CD4-positive, alpha-beta T cell (primary cell): ENCODE measurements around the gene DTNBP1. TPM values are rescaled to one million over a fixed set of nuclear protein-coding genes. Genes with fewer than 3 reads are reported as not detected.

Experiments
- ATAC-seq: fragments of 200-7000 bp; cut with Tn5 transposase; one replicate; pipeline ENCODE4 v1.10.0; 2022; ENCODE audit warnings: mild to moderate bottlenecking; ENCODE audit not compliant: poor library complexity
- CTCF ChIA-PET: fragments of 350-600 bp; sonication (Branson Sonifier 250); formaldehyde crosslinking; loops from one replicate; lab custom pipeline; 2021; ENCODE audit warnings: antibody characterized with exemption, inconsistent platforms; lab: Charles Lee
- POLR2A ChIA-PET: fragments of 350-600 bp; sonication (Branson Sonifier 250); formaldehyde crosslinking; loops from one replicate; lab custom pipeline; 2021; ENCODE audit warnings: antibody characterized with exemption, inconsistent platforms; lab: Charles Lee
- DNase-seq, 14 experiments: peaks; one replicate each; pipeline ENCODE4 v3.0.0-alpha.2; 2013 to 2020; ENCODE audit warnings: mixed read lengths in 2 of 14
- H3K27ac ChIP-seq, 2 donors: one replicate each; pipeline versions ENCODE4 v1.5.1 to v1.7.0; 2013; ENCODE audit warnings: low read length in 2 of 2, low read depth in 1 of 2, mild to moderate bottlenecking in 1 of 2
- H3K27me3 ChIP-seq, 2 experiments: 1 replicate in 1 of 2; 2 replicates in 1 of 2; pipeline versions ENCODE4 v1.6.1 to v1.7.0; 2013; ENCODE audit warnings: low read length in 2 of 2, control low read depth in 1 of 2, mild to moderate bottlenecking in 1 of 2, moderate library complexity in 1 of 2; ENCODE audit not compliant: insufficient read depth in 2 of 2, control insufficient read depth in 1 of 2
- H3K36me3 ChIP-seq: one replicate; pipeline ENCODE4 v1.6.1; 2013; ENCODE audit warnings: low read length, control low read depth; ENCODE audit not compliant: insufficient read depth
- H3K4me1 ChIP-seq: one replicate; pipeline ENCODE4 v1.6.1; 2013; ENCODE audit warnings: low read length, control low read depth; ENCODE audit not compliant: insufficient read depth
- H3K4me3 ChIP-seq: one replicate; pipeline ENCODE4 v1.5.1; 2013; ENCODE audit warnings: mild to moderate bottlenecking, low read length, moderate library complexity
- H3K9me3 ChIP-seq, 2 experiments: 1 replicate in 1 of 2; 2 replicates in 1 of 2; pipeline versions ENCODE4 v1.6.1 to v1.7.0; 2013; ENCODE audit warnings: low read length in 2 of 2, mild to moderate bottlenecking in 2 of 2, control low read depth in 1 of 2, moderate library complexity in 1 of 2; ENCODE audit not compliant: control insufficient read depth in 1 of 2, insufficient read depth in 1 of 2
- H3K27ac Mint-ChIP-seq: one replicate; pipeline ENCODE4 v1.8.0; 2020; ENCODE audit warnings: mixed read lengths
- H3K27me3 Mint-ChIP-seq: one replicate; pipeline ENCODE4 v1.8.0; 2021; ENCODE audit warnings: mixed read lengths
- H3K36me3 Mint-ChIP-seq: one replicate; pipeline ENCODE4 v1.8.0; 2021; ENCODE audit warnings: low read depth, mixed read lengths
- H3K4me1 Mint-ChIP-seq: one replicate; pipeline ENCODE4 v1.8.0; 2021; ENCODE audit warnings: low read depth, mixed read lengths
- H3K4me3 Mint-ChIP-seq: one replicate; pipeline ENCODE4 v1.8.0; 2020; ENCODE audit warnings: mild to moderate bottlenecking, mixed read lengths
- H3K9me3 Mint-ChIP-seq: one replicate; pipeline ENCODE4 v1.8.0; 2020; ENCODE audit warnings: mixed read lengths
- CTCF ChIP-seq: fragments of 200-600 bp; IDR thresholded peaks from one replicate; pipeline ENCODE4 v1.8.0; 2022; ENCODE audit warnings: antibody characterized with exemption, mild to moderate bottlenecking
- intact Hi-C, 2 experiments: fragments of 100-400 bp; cut with DNase I in 1 of 2; cut with micrococcal nuclease in 1 of 2; formaldehyde crosslinking; loops; one replicate each; pipeline versions ENCODE4 v1.15.1 to v1.9.0; 2023 to 2025; cut with DNase I, micrococcal nuclease
- total RNA-seq, 174 experiments: library from RNA in 2 of 174; stranded (reverse) in 2 of 174; gene quantifications; one replicate each; pipeline ENCODE4 v1.2.3 and lab custom pipeline; 2021 to 2026

The DTNBP1 gene
- total RNA-seq, 2 experiments from 2014 or later = 14.5 to 14.7 TPM

GRCh38 chr6:15555101-15556038 lies 107.5 kb downstream of the DTNBP1 start:
- no peak overlapping the region for H3K4me3 Mint-ChIP-seq
- no peaks in the 10 kb centered on the region for H3K4me1 ChIP-seq
- ATAC-seq (no peak), DNase-seq (no peak)
- H3K27ac Mint-ChIP-seq = no peak overlapping the region
- intact Hi-C loops = no loop called here
- H3K27me3 ChIP-seq = no peaks in the 10 kb centered on the region
- H3K27ac ChIP-seq = no peak overlapping the region
- no peaks in the 10 kb centered on the region for H3K9me3 ChIP-seq
- no peaks in the 10 kb centered on the region for H3K9me3 Mint-ChIP-seq
- no peaks in the 10 kb centered on the region for H3K36me3 ChIP-seq
- CTCF ChIA-PET = no interaction called here
- H3K4me3 ChIP-seq = no peak overlapping the region
- no peaks in the 10 kb centered on the region for H3K27me3 Mint-ChIP-seq
- H3K4me1 Mint-ChIP-seq = peaks cover 56% of the 10 kb centered on the region
- POLR2A ChIA-PET = no interaction called here
- TF ChIP-seq CTCF = no peak
- H3K36me3 Mint-ChIP-seq = no peaks in the 10 kb centered on the region

GRCh38 chr6:15554728-15555100 lies 108.1 kb downstream of the DTNBP1 start:
- no peaks in the 10 kb centered on the region for H3K36me3 Mint-ChIP-seq
- no peak overlapping the region for H3K27ac ChIP-seq
- CTCF ChIA-PET = no interaction called here

GRCh38 chr6:15553736-15554294 lies 109.0 kb downstream of the DTNBP1 start:
- ATAC-seq (no peak), DNase-seq (no peak)
- H3K36me3 Mint-ChIP-seq = no peaks in the 10 kb centered on the region
- ChIA-PET POLR2A (interaction anchor here (0.7 kb wide), 1 partner anchor 765 kb away, joined by 3 read pairs; no protein-coding TSS in a partner anchor), CTCF (no interaction called here)
- no peaks in the 10 kb centered on the region for H3K9me3 Mint-ChIP-seq
- no peaks in the 10 kb centered on the region for H3K36me3 ChIP-seq
- H3K4me3 ChIP-seq = no peak overlapping the region
- H3K27ac ChIP-seq = no peak overlapping the region
- TF ChIP-seq CTCF = no peak
- H3K9me3 ChIP-seq = no peaks in the 10 kb centered on the region
- H3K27me3 ChIP-seq = no peaks in the 10 kb centered on the region
- intact Hi-C loops = no loop called here
- H3K27ac Mint-ChIP-seq = peak overlapping the region; percentile 31
- no peak overlapping the region for H3K4me3 Mint-ChIP-seq
- H3K4me1 ChIP-seq = no peaks in the 10 kb centered on the region
- H3K4me1 Mint-ChIP-seq = peaks cover 52% of the 10 kb centered on the region
- no peaks in the 10 kb centered on the region for H3K27me3 Mint-ChIP-seq

More at GRCh38 chr6:15554728-15555100, 108.1 kb downstream of the DTNBP1 start:
- Mint-ChIP-seq H3K4me1 (peaks cover 56% of the 10 kb centered on the region), H3K4me3 (no peak overlapping the region), H3K27me3 (no peaks in the 10 kb centered on the region), H3K27ac (no peak overlapping the region), H3K9me3 (no peaks in the 10 kb centered on the region)
- Histone ChIP-seq H3K4me3 (no peak overlapping the region), H3K4me1 (no peaks in the 10 kb centered on the region), H3K9me3 (no peaks in the 10 kb centered on the region), H3K27me3 (no peaks in the 10 kb centered on the region), H3K36me3 (no peaks in the 10 kb centered on the region)
- TF ChIP-seq CTCF = no peak
- no peak for DNase-seq
- no peak for ATAC-seq
- POLR2A ChIA-PET = interaction anchor here (0.7 kb wide), 1 partner anchor 764 kb away, joined by 3 read pairs; no protein-coding TSS in a partner anchor
- intact Hi-C loops = no loop called here
